Fibroblast of lung (primary cell): ENCODE measurements around the gene CTNND2. TPM values are rescaled to one million over a fixed set of nuclear protein-coding genes. Genes with fewer than 3 reads are reported as not detected.

ENCODE experiments used
- DNase-seq, 2 donors: peaks; one replicate each; pipeline versions ENCODE4 v3.0.0 to v3.0.0-alpha.2; 2010; ENCODE audit warnings: low read depth in 2 of 2
- H2AFZ ChIP-seq: 2 replicates; pipeline ENCODE4 v1.5.1; 2012; ENCODE audit warnings: low read length, control low read depth, inconsistent platforms
- H3K27ac ChIP-seq: 2 replicates; pipeline ENCODE4 v1.5.1; 2011; ENCODE audit warnings: low read length, control low read depth; ENCODE audit not compliant: insufficient read depth
- H3K27me3 ChIP-seq: 2 replicates; pipeline ENCODE4 v1.5.1; 2011; ENCODE audit warnings: mild to moderate bottlenecking, low read length; ENCODE audit not compliant: control insufficient read depth, insufficient read depth
- H3K36me3 ChIP-seq: 2 replicates; pipeline ENCODE4 v1.5.1; 2011; ENCODE audit warnings: low read length; ENCODE audit not compliant: control insufficient read depth, insufficient read depth
- H3K4me1 ChIP-seq: 2 replicates; pipeline ENCODE4 v1.5.1; 2011; ENCODE audit warnings: low read length; ENCODE audit not compliant: control insufficient read depth, insufficient read depth; ENCODE audit errors: extremely low read depth
- H3K4me2 ChIP-seq: 2 replicates; pipeline ENCODE4 v1.5.1; 2011; ENCODE audit warnings: low read length, control low read depth; ENCODE audit not compliant: insufficient read depth; ENCODE audit errors: extremely low read depth
- H3K4me3 ChIP-seq, 4 experiments: fragments of 200-600 bp in 1 of 4; sonication (generic) in 1 of 4; replicated peaks in 1 of 4; 2 replicates each; pipeline ENCODE4 v1.5.1; 2011 to 2016; ENCODE audit warnings: low read length in 4 of 4, low read depth in 3 of 4, mild to moderate bottlenecking in 3 of 4, control low read depth in 2 of 4, inconsistent platforms in 1 of 4, mixed read lengths in 1 of 4; ENCODE audit not compliant: insufficient read depth in 1 of 4; ENCODE audit errors: control extremely low read depth in 1 of 4
- H3K79me2 ChIP-seq: 2 replicates; pipeline ENCODE4 v1.5.1; 2012; ENCODE audit warnings: mild to moderate bottlenecking, low read length, inconsistent platforms; ENCODE audit not compliant: control insufficient read depth, insufficient read depth
- H3K9ac ChIP-seq: 2 replicates; pipeline ENCODE4 v1.5.1; 2011; ENCODE audit warnings: mild to moderate bottlenecking, low read length, control low read depth; ENCODE audit not compliant: insufficient read depth
- H3K9me3 ChIP-seq: 2 replicates; pipeline ENCODE4 v1.5.1; 2012; ENCODE audit warnings: low read depth, low read length; ENCODE audit not compliant: control insufficient read depth, insufficient read depth
- H4K20me1 ChIP-seq: 2 replicates; pipeline ENCODE4 v1.5.1; 2011; ENCODE audit warnings: low read length; ENCODE audit not compliant: control insufficient read depth, insufficient read depth; ENCODE audit errors: extremely low read depth
- EZH2 ChIP-seq: IDR thresholded peaks from 2 replicates; pipeline ENCODE4 v1.5.1; 2012; ENCODE audit warnings: low read length, control low read depth, mild to moderate bottlenecking; ENCODE audit errors: missing control alignments
- polyA plus RNA-seq, 2 donors: library from polyadenylated mRNA; depleted of rRNA in 1 of 2; stranded (reverse) in 1 of 2; unstranded in 1 of 2; fragments of >200 nt; gene quantifications; 2 replicates each; pipeline ENCODE4 v1.2.1, GENCODE V29; 2011 to 2012; ENCODE audit warnings: missing spikeins in 1 of 2
- total RNA-seq: library from RNA; depleted of rRNA; stranded (reverse); fragments of >200 nt; gene quantifications from 2 replicates; pipeline ENCODE4 v1.2.1, GENCODE V29; 2014
- TF ChIP-seq, protein P1 (sequence below), 2 donors: IDR thresholded peaks in 1 of 2; conservative IDR thresholded peaks in 1 of 2; 1 replicate in 1 of 2; 2 replicates in 1 of 2; pipeline ENCODE4 v1.5.1; 2011 to 2012; ENCODE audit warnings: low read length in 2 of 2, control low read depth in 1 of 2, inconsistent platforms in 1 of 2, low read depth in 1 of 2, mild to moderate bottlenecking in 1 of 2

CTNND2 gene
- total and polyA plus RNA-seq, 2 donors (not counting 1 experiment from before 2014, with no cell fraction given): not detected

DNA sequence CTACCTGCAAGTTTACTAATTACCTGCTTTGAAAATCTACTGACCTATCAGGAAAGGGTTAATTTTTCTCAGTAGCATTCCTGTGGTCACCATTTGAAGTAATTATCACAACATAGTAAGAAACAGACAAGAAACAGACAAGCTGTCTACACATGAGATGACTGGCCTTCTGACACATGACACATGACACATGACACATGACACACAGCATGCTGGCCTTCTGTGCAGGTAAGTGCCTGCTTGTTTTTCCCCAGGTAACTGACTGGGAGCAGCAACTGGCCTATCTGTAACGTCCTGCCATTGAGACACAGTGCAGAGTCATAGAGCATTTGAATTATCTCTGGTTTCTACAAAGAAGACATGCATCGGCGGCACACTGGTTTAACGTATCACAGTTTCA lies 222.4 kb downstream of the CTNND2 start:
- TF ChIP-seq EZH2: no peak
- TF ChIP-seq, protein P1, sequence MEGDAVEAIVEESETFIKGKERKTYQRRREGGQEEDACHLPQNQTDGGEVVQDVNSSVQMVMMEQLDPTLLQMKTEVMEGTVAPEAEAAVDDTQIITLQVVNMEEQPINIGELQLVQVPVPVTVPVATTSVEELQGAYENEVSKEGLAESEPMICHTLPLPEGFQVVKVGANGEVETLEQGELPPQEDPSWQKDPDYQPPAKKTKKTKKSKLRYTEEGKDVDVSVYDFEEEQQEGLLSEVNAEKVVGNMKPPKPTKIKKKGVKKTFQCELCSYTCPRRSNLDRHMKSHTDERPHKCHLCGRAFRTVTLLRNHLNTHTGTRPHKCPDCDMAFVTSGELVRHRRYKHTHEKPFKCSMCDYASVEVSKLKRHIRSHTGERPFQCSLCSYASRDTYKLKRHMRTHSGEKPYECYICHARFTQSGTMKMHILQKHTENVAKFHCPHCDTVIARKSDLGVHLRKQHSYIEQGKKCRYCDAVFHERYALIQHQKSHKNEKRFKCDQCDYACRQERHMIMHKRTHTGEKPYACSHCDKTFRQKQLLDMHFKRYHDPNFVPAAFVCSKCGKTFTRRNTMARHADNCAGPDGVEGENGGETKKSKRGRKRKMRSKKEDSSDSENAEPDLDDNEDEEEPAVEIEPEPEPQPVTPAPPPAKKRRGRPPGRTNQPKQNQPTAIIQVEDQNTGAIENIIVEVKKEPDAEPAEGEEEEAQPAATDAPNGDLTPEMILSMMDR (conservative IDR thresholded peaks at IDR 0.05 in 1 of 2, IDR thresholded peaks at IDR 0.05 in 1 of 2; ENCODE audit: low read depth in 1 of 2, low read length in 2 of 2): no peak
- Histone ChIP-seq H3K4me3 (no peak overlapping the region), H4K20me1 (no peaks in the 10 kb centered on the region), H3K27ac (no peak overlapping the region), H3K27me3 (no peaks in the 10 kb centered on the region), H3K9me3 (no peaks in the 10 kb centered on the region), H2AFZ (no peak overlapping the region), H3K4me1 (no peaks in the 10 kb centered on the region), H3K36me3 (no peaks in the 10 kb centered on the region), H3K9ac (no peak overlapping the region), H3K79me2 (no peaks in the 10 kb centered on the region), H3K4me2 (no peak overlapping the region)
- DNase-seq: no peak

DNA sequence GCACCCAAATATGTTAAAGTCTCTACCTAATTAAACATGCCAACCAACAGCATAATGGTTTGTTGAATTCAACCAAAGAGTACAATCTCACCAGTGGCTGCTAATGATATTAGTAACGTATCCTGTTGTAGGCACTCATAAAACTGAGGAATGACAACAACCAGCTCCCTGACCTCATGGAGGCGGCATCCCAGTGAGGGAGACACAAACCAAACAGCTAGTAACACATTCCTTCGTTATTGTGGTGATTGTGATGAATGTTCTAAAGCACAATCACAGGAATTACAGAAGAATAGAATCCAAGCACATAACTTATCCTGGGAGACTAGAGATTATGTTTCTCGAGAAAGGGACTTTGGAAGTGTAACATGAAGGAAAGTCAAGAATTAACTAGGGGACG lies 224.6 kb downstream of the CTNND2 start:
- no peaks in the 10 kb centered on the region for H3K9me3 ChIP-seq
- no peak overlapping the region for H2AFZ ChIP-seq
- no peaks in the 10 kb centered on the region for H3K79me2 ChIP-seq
- no peaks in the 10 kb centered on the region for H3K27me3 ChIP-seq
- no peak for TF ChIP-seq EZH2
- TF ChIP-seq, protein P1 (conservative IDR thresholded peaks at IDR 0.05 in 1 of 2, IDR thresholded peaks at IDR 0.05 in 1 of 2; ENCODE audit: low read depth in 1 of 2, low read length in 2 of 2): no peak
- no peak overlapping the region for H3K27ac ChIP-seq
- DNase-seq: no peak
- H3K36me3 ChIP-seq: no peaks in the 10 kb centered on the region
- no peak overlapping the region for H3K4me3 ChIP-seq
- H3K4me1 ChIP-seq: no peaks in the 10 kb centered on the region
- H3K4me2 ChIP-seq: no peak overlapping the region
- no peak overlapping the region for H3K9ac ChIP-seq
- no peaks in the 10 kb centered on the region for H4K20me1 ChIP-seq

DNA sequence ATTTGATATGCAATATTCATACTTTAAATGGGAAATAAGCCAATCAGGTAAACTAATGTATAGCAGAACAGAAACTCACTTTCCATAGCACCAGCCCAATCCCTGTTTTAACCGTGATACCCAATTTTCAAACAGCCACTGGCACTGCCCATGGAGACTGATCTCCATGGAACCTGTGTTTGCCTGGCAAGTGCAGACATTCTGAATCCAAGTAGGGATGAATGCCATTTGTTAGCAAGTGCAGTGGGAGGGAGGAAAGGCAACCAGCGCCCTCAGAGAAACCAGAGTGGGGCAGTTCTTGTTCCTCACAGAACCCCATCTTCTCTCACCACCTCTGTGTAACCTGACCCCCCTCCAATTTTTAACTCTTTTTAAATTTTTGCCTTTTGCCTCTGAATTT lies 229.1 kb downstream of the CTNND2 start:
- H3K27ac ChIP-seq: no peak overlapping the region
- DNase-seq: no peak
- H4K20me1 ChIP-seq: no peaks in the 10 kb centered on the region
- no peaks in the 10 kb centered on the region for H3K9me3 ChIP-seq
- H3K79me2 ChIP-seq: no peaks in the 10 kb centered on the region
- no peaks in the 10 kb centered on the region for H3K27me3 ChIP-seq
- no peak overlapping the region for H2AFZ ChIP-seq
- no peak overlapping the region for H3K4me3 ChIP-seq
- no peak overlapping the region for H3K9ac ChIP-seq
- no peaks in the 10 kb centered on the region for H3K4me1 ChIP-seq
- H3K4me2 ChIP-seq: no peak overlapping the region
- H3K36me3 ChIP-seq: no peaks in the 10 kb centered on the region
- TF ChIP-seq, protein P1 (conservative IDR thresholded peaks at IDR 0.05 in 1 of 2, IDR thresholded peaks at IDR 0.05 in 1 of 2; ENCODE audit: low read depth in 1 of 2, low read length in 2 of 2): no peak
- no peak for TF ChIP-seq EZH2
